CD8-positive, alpha-beta memory T cell (primary cell): ENCODE measurements around the gene CDK9. TPM values are rescaled to one million over a fixed set of nuclear protein-coding genes. Genes with fewer than 3 reads are reported as not detected.

ENCODE experiments used
- CTCF ChIA-PET: fragments of 350-600 bp; sonication (Branson Sonifier 250); formaldehyde crosslinking; loops from one replicate; lab custom pipeline; 2021; ENCODE audit warnings: antibody characterized with exemption; lab: Charles Lee
- POLR2A ChIA-PET: fragments of 350-600 bp; sonication (Branson Sonifier 250); formaldehyde crosslinking; loops from one replicate; lab custom pipeline; 2021; ENCODE audit warnings: antibody characterized with exemption; lab: Charles Lee
- DNase-seq, 5 donors: peaks; one replicate each; pipeline versions ENCODE4 v3.0.0 to v3.0.0-alpha.2; 2020 to 2022; ENCODE audit warnings: mixed read lengths in 1 of 5
- H3K27ac ChIP-seq: one replicate; pipeline ENCODE4 v1.7.0; 2013; ENCODE audit warnings: low read depth, mild to moderate bottlenecking, low read length, moderate library complexity
- H3K27me3 ChIP-seq: 2 replicates; pipeline ENCODE4 v1.7.0; 2013; ENCODE audit warnings: low read length, mild to moderate bottlenecking; ENCODE audit not compliant: insufficient read depth, poor library complexity, severe bottlenecking
- H3K36me3 ChIP-seq: 2 replicates; pipeline ENCODE4 v1.7.0; 2013; ENCODE audit warnings: mild to moderate bottlenecking, low read length, moderate library complexity; ENCODE audit not compliant: insufficient read depth
- H3K4me1 ChIP-seq: 2 replicates; pipeline ENCODE4 v1.7.0; 2013; ENCODE audit warnings: mild to moderate bottlenecking, low read length, moderate library complexity; ENCODE audit not compliant: insufficient read depth
- H3K4me3 ChIP-seq: 2 replicates; pipeline ENCODE4 v1.7.0; 2013; ENCODE audit warnings: mild to moderate bottlenecking, low read length
- H3K9me3 ChIP-seq: 2 replicates; pipeline ENCODE4 v1.7.0; 2013; ENCODE audit warnings: mild to moderate bottlenecking, low read length
- H3K27ac Mint-ChIP-seq, 8 donors: one replicate each; pipeline ENCODE4 v1.8.0; 2020 to 2021; ENCODE audit warnings: mixed read lengths in 8 of 8, mild to moderate bottlenecking in 6 of 8, inconsistent platforms in 3 of 8, moderate library complexity in 3 of 8
- H3K27me3 Mint-ChIP-seq, 2 donors: one replicate each; pipeline ENCODE4 v1.8.0; 2020 to 2021; ENCODE audit warnings: mixed read lengths in 2 of 2, mild to moderate bottlenecking in 1 of 2, moderate library complexity in 1 of 2
- H3K36me3 Mint-ChIP-seq, 3 donors: one replicate each; pipeline ENCODE4 v1.8.0; 2020 to 2021; ENCODE audit warnings: mixed read lengths in 3 of 3, inconsistent platforms in 1 of 3, mild to moderate bottlenecking in 1 of 3
- H3K4me1 Mint-ChIP-seq, 3 donors: one replicate each; pipeline ENCODE4 v1.8.0; 2020 to 2021; ENCODE audit warnings: mixed read lengths in 3 of 3, inconsistent platforms in 1 of 3, mild to moderate bottlenecking in 1 of 3
- H3K4me3 Mint-ChIP-seq, 7 donors: one replicate each; pipeline ENCODE4 v1.8.0; 2020 to 2021; ENCODE audit warnings: mixed read lengths in 7 of 7, mild to moderate bottlenecking in 6 of 7, moderate library complexity in 4 of 7, inconsistent platforms in 2 of 7
- H3K9me3 Mint-ChIP-seq, 5 donors: one replicate each; pipeline ENCODE4 v1.8.0; 2020 to 2022; ENCODE audit warnings: mixed read lengths in 5 of 5, mild to moderate bottlenecking in 3 of 5, moderate library complexity in 2 of 5, inconsistent platforms in 1 of 5
- polyA plus RNA-seq: library from polyadenylated mRNA; unstranded; fragments of 300-500 nt; fragmentation: Illumina TruSeq; gene quantifications from one replicate; pipeline ENCODE4 v1.2.3, GENCODE V29; 2021
- total RNA-seq, 2 experiments: library from RNA; stranded (reverse); gene quantifications; one replicate each; pipeline ENCODE4 v1.2.3, GENCODE V29; 2021

The CDK9 gene
- total and polyA plus RNA-seq, 3 experiments from 2014 or later = 72.3 to 111 (median 108) TPM

GRCh38 chr9:127746959-127747569 is 38.8 kb upstream of the CDK9 start:
- no peaks in the 10 kb centered on the region for H3K9me3 ChIP-seq
- peaks cover 16 to 27% (median 21%) of the 10 kb centered on the region in 3 donors for H3K4me1 Mint-ChIP-seq
- no peaks in the 10 kb centered on the region for H3K27me3 Mint-ChIP-seq
- CTCF ChIA-PET = interaction anchor here (0.8 to 2.4 kb wide), 8 partner anchors 9 to 122 kb away, joined by 3 to 7 read pairs (median 4); partner anchors contain the start of genes FPGS and TOR2A
- H3K4me3 Mint-ChIP-seq = peak overlapping the region in 3 of 7 donors; percentile 29 to 73 (median 55)
- POLR2A ChIA-PET = interaction anchor here (0.7 to 1.3 kb wide), 2 partner anchors 12 to 24 kb away, joined by 3 to 7 read pairs; partner anchors contain the start of gene TOR2A
- H3K36me3 ChIP-seq = peaks cover 60% of the 10 kb centered on the region
- H3K4me3 ChIP-seq = no peak overlapping the region
- peak overlapping the region; percentile 68 to 94 (median 92) for H3K27ac Mint-ChIP-seq
- H3K27ac ChIP-seq = no peak overlapping the region
- peaks cover 11% of the 10 kb centered on the region for H3K4me1 ChIP-seq
- peaks cover 4 to 90% (median 8%) of the 10 kb centered on the region in 3 donors for H3K36me3 Mint-ChIP-seq
- no peaks in the 10 kb centered on the region for H3K9me3 Mint-ChIP-seq
- peak in 4 of 5 donors; percentile 19 to 77 (median 62) for DNase-seq
- no peaks in the 10 kb centered on the region for H3K27me3 ChIP-seq

GRCh38 chr9:127749090-127749787 is 36.6 kb upstream of the CDK9 start:
- Mint-ChIP-seq H3K27ac (peak overlapping the region in 5 of 8 donors; percentile 11 to 82 (median 47)), H3K27me3 (no peaks in the 10 kb centered on the region), H3K4me3 (no peak overlapping the region), H3K9me3 (no peaks in the 10 kb centered on the region), H3K4me1 (peaks cover 16 to 36% (median 26%) of the 10 kb centered on the region in 3 donors), H3K36me3 (peaks cover 4 to 87% (median 6%) of the 10 kb centered on the region in 3 donors)
- Histone ChIP-seq H3K9me3 (no peaks in the 10 kb centered on the region), H3K4me3 (no peak overlapping the region), H3K27ac (no peak overlapping the region), H3K27me3 (no peaks in the 10 kb centered on the region), H3K4me1 (peaks cover 11% of the 10 kb centered on the region), H3K36me3 (peaks cover 51% of the 10 kb centered on the region)
- DNase-seq = no peak
- POLR2A ChIA-PET = no interaction called here
- CTCF ChIA-PET = interaction anchor here (1.1 to 2.4 kb wide), 2 partner anchors 15 to 20 kb away, joined by 3 to 7 read pairs; partner anchors contain the start of gene TOR2A

GRCh38 chr9:127751269-127752054 is 34.4 kb upstream of the CDK9 start:
- no peaks in the 10 kb centered on the region for H3K27me3 ChIP-seq
- peaks cover 40% of the 10 kb centered on the region for H3K36me3 ChIP-seq
- peaks cover 16 to 32% (median 26%) of the 10 kb centered on the region in 3 donors for H3K4me1 Mint-ChIP-seq
- no peak for DNase-seq
- H3K4me3 Mint-ChIP-seq = no peak overlapping the region
- no peaks in the 10 kb centered on the region for H3K9me3 ChIP-seq
- CTCF ChIA-PET = no interaction called here
- POLR2A ChIA-PET = no interaction called here
- peaks cover 11% of the 10 kb centered on the region for H3K4me1 ChIP-seq
- no peaks in the 10 kb centered on the region for H3K27me3 Mint-ChIP-seq
- H3K27ac Mint-ChIP-seq = peak overlapping the region in 6 of 8 donors; percentile 9 to 96 (median 50)
- H3K4me3 ChIP-seq = no peak overlapping the region
- H3K36me3 Mint-ChIP-seq = peaks cover 4 to 72% (median 5%) of the 10 kb centered on the region in 3 donors
- no peak overlapping the region for H3K27ac ChIP-seq
- H3K9me3 Mint-ChIP-seq = no peaks in the 10 kb centered on the region

GRCh38 chr9:127753148-127753547 is 32.7 kb upstream of the CDK9 start:
- ChIA-PET POLR2A (no interaction called here), CTCF (no interaction called here)
- H3K36me3 ChIP-seq = peaks cover 35% of the 10 kb centered on the region
- no peak overlapping the region for H3K27ac ChIP-seq
- no peaks in the 10 kb centered on the region for H3K9me3 Mint-ChIP-seq
- H3K4me3 Mint-ChIP-seq = no peak overlapping the region
- H3K9me3 ChIP-seq = no peaks in the 10 kb centered on the region
- H3K4me1 Mint-ChIP-seq = peaks cover 10 to 20% (median 17%) of the 10 kb centered on the region in 3 donors
- peaks cover 4 to 60% (median 5%) of the 10 kb centered on the region in 3 donors for H3K36me3 Mint-ChIP-seq
- H3K4me3 ChIP-seq = no peak overlapping the region
- DNase-seq = no peak
- no peaks in the 10 kb centered on the region for H3K27me3 Mint-ChIP-seq
- no peaks in the 10 kb centered on the region for H3K27me3 ChIP-seq
- peak overlapping the region in 7 of 8 donors; percentile 17 to 79 (median 58) for H3K27ac Mint-ChIP-seq
- peaks cover 2% of the 10 kb centered on the region for H3K4me1 ChIP-seq

GRCh38 chr9:127753622-127754021 is 32.2 kb upstream of the CDK9 start:
- H3K4me3 ChIP-seq = no peak overlapping the region
- H3K27me3 Mint-ChIP-seq = no peaks in the 10 kb centered on the region
- H3K4me1 ChIP-seq = no peaks in the 10 kb centered on the region
- ChIA-PET POLR2A (no interaction called here), CTCF (no interaction called here)
- no peak overlapping the region for H3K27ac ChIP-seq
- H3K9me3 ChIP-seq = no peaks in the 10 kb centered on the region
- no peaks in the 10 kb centered on the region for H3K27me3 ChIP-seq
- H3K36me3 ChIP-seq = peaks cover 30% of the 10 kb centered on the region
- H3K4me1 Mint-ChIP-seq = peaks cover 14 to 21% (median 19%) of the 10 kb centered on the region in 3 donors
- H3K27ac Mint-ChIP-seq = peak overlapping the region in 1 of 8 donors; percentile 54
- no peak for DNase-seq
- peaks cover 4 to 58% (median 5%) of the 10 kb centered on the region in 3 donors for H3K36me3 Mint-ChIP-seq
- H3K4me3 Mint-ChIP-seq = no peak overlapping the region
- H3K9me3 Mint-ChIP-seq = no peaks in the 10 kb centered on the region

GRCh38 chr9:127754099-127755060 is 31.5 kb upstream of the CDK9 start:
- H3K4me3 Mint-ChIP-seq = no peak overlapping the region
- peaks cover 4 to 57% (median 5%) of the 10 kb centered on the region in 3 donors for H3K36me3 Mint-ChIP-seq
- no peak for DNase-seq
- Histone ChIP-seq H3K9me3 (no peaks in the 10 kb centered on the region), H3K27ac (no peak overlapping the region), H3K27me3 (no peaks in the 10 kb centered on the region), H3K36me3 (peaks cover 22% of the 10 kb centered on the region), H3K4me1 (no peaks in the 10 kb centered on the region), H3K4me3 (no peak overlapping the region)
- H3K9me3 Mint-ChIP-seq = no peaks in the 10 kb centered on the region
- H3K27ac Mint-ChIP-seq = no peak overlapping the region
- ChIA-PET CTCF (no interaction called here), POLR2A (no interaction called here)
- no peaks in the 10 kb centered on the region for H3K27me3 Mint-ChIP-seq
- H3K4me1 Mint-ChIP-seq = peaks cover 18 to 25% (median 21%) of the 10 kb centered on the region in 3 donors
